CD4-positive, alpha-beta T cell treated with Interleukin-6 for 4 hours (primary cell): Measurements from ENCODE around the gene FSTL4.

ENCODE experiments used
- DNase-seq: peaks from one replicate; pipeline ENCODE4 v3.0.0-alpha.2; 2020; ENCODE audit warnings: mixed read lengths

Gene FSTL4

GRCh38 chr5:133423618-133424282 is 188.6 kb downstream of the FSTL4 start:
- DNase-seq = peak; percentile 66

GRCh38 chr5:133423011-133423617 is 189.2 kb downstream of the FSTL4 start:
- no peak for DNase-seq

GRCh38 chr5:133421806-133422205 is 190.5 kb downstream of the FSTL4 start:
- no peak for DNase-seq

GRCh38 chr5:133421394-133421793 is 190.9 kb downstream of the FSTL4 start:
- no peak for DNase-seq

- no peak for DNase-seq
Observed at GRCh38 chr5:133420440-133421301, 191.7 kb downstream of the FSTL4 start.

- DNase-seq = no peak
Observed at GRCh38 chr5:133415906-133416305, 196.4 kb downstream of the FSTL4 start.

- DNase-seq = no peak
Observed at GRCh38 chr5:133415506-133415905, 196.8 kb downstream of the FSTL4 start.

- DNase-seq = no peak
Observed at GRCh38 chr5:133412661-133413060, 199.7 kb downstream of the FSTL4 start.

- no peak for DNase-seq
Observed at GRCh38 chr5:133410335-133410828, 202.0 kb downstream of the FSTL4 start.

- DNase-seq = no peak
Observed at GRCh38 chr5:133409210-133409674, 203.1 kb downstream of the FSTL4 start.

- no peak for DNase-seq
Observed at GRCh38 chr5:133408322-133408721, 204.0 kb downstream of the FSTL4 start.

- no peak for DNase-seq
Observed at GRCh38 chr5:133406977-133407632, 205.2 kb downstream of the FSTL4 start.

GRCh38 chr5:133406208-133406976 is 205.9 kb downstream of the FSTL4 start:
- DNase-seq = no peak

- no peak for DNase-seq
Observed at GRCh38 chr5:133405275-133406034, 206.9 kb downstream of the FSTL4 start.

- DNase-seq = no peak
Observed at GRCh38 chr5:133404724-133405123, 207.6 kb downstream of the FSTL4 start.

- no peak for DNase-seq
Observed at GRCh38 chr5:133403741-133404364, 208.5 kb downstream of the FSTL4 start.

GRCh38 chr5:133402775-133403174 is 209.6 kb downstream of the FSTL4 start:
- no peak for DNase-seq

- DNase-seq = no peak
Observed at GRCh38 chr5:133401731-133402347, 210.5 kb downstream of the FSTL4 start.

GRCh38 chr5:133400831-133401351 is 211.4 kb downstream of the FSTL4 start:
- DNase-seq = no peak

GRCh38 chr5:133400120-133400519 is 212.2 kb downstream of the FSTL4 start:
- no peak for DNase-seq
